DND-41 (cell line): Measurements from ENCODE around the gene AKAP13.

ENCODE experiments used
- ATAC-seq: fragments of 200-7000 bp; cut with Tn5 transposase; 3 replicates; pipeline ENCODE4 v1.9.1; 2021; ENCODE audit warnings: low read depth; ENCODE audit not compliant: insufficient read depth
- DNase-seq: peaks from one replicate; pipeline ENCODE4 v3.0.0-alpha.2; 2020
- H2AFZ ChIP-seq: 2 replicates; pipeline ENCODE4 v1.6.0; 2012; ENCODE audit warnings: low read depth, low read length
- H3K27ac ChIP-seq: 2 replicates; pipeline ENCODE4 v1.5.1; 2012; ENCODE audit warnings: low read length, inconsistent platforms
- H3K27me3 ChIP-seq: fragments of 200-600 bp; sonication (generic); 2 replicates; pipeline ENCODE4 v1.6.0; 2012; ENCODE audit warnings: low read length, mild to moderate bottlenecking, inconsistent platforms; ENCODE audit not compliant: insufficient read depth, poor library complexity
- H3K36me3 ChIP-seq: 2 replicates; pipeline ENCODE4 v1.5.1; 2012; ENCODE audit warnings: low read length, inconsistent platforms; ENCODE audit not compliant: insufficient read depth
- H3K4me1 ChIP-seq: 2 replicates; pipeline ENCODE4 v1.5.1; 2012; ENCODE audit warnings: mild to moderate bottlenecking, low read length; ENCODE audit not compliant: insufficient read depth
- H3K4me2 ChIP-seq: 2 replicates; pipeline ENCODE4 v1.6.0; 2012; ENCODE audit warnings: mild to moderate bottlenecking, moderate library complexity, low read length, inconsistent platforms; ENCODE audit not compliant: insufficient read depth
- H3K4me3 ChIP-seq, 2 experiments: fragments of 200-600 bp in 1 of 2; shearing (Covaris generic) in 1 of 2; 2 replicates each; pipeline ENCODE4 v1.5.1; 2012 to 2016; ENCODE audit warnings: inconsistent platforms in 2 of 2, low read length in 2 of 2, mild to moderate bottlenecking in 2 of 2, low read depth in 1 of 2, moderate library complexity in 1 of 2
- H3K79me2 ChIP-seq: 2 replicates; pipeline ENCODE4 v1.6.0; 2012; ENCODE audit warnings: low read length, inconsistent platforms; ENCODE audit not compliant: insufficient read depth
- H3K9ac ChIP-seq: 2 replicates; pipeline ENCODE4 v1.6.0; 2012; ENCODE audit warnings: low read depth, mild to moderate bottlenecking, inconsistent platforms, low read length, moderate library complexity
- H3K9me3 ChIP-seq: 2 replicates; pipeline ENCODE4 v1.5.1; 2012; ENCODE audit warnings: low read length, moderate library complexity, mild to moderate bottlenecking, inconsistent platforms; ENCODE audit not compliant: insufficient read depth, severe bottlenecking
- H4K20me1 ChIP-seq: 2 replicates; pipeline ENCODE4 v1.6.0; 2012; ENCODE audit warnings: low read length; ENCODE audit not compliant: insufficient read depth
- EZH2 ChIP-seq: IDR thresholded peaks from 3 replicates; pipeline ENCODE4 v1.6.1; 2012; ENCODE audit warnings: borderline replicate concordance, low read depth, mild to moderate bottlenecking, moderate library complexity, low read length, inconsistent platforms; ENCODE audit not compliant: severe bottlenecking
- TF ChIP-seq, protein P1 (sequence below): IDR thresholded peaks from 2 replicates; pipeline ENCODE4 v1.5.1; 2012; ENCODE audit warnings: borderline replicate concordance, low read length, moderate library complexity, mild to moderate bottlenecking; ENCODE audit not compliant: poor library complexity, severe bottlenecking; ENCODE audit errors: extremely low read depth

AKAP13 gene

GRCh38 chr15:85496151-85496550 is 115.7 kb downstream of the AKAP13 start:
- Histone ChIP-seq H3K79me2 (no peaks in the 10 kb centered on the region), H3K9ac (no peak overlapping the region), H4K20me1 (peaks cover 2% of the 10 kb centered on the region; the same call in 1 of the 2 replicates), H3K4me3 (no peak overlapping the region), H3K27ac (no peak overlapping the region), H3K4me2 (no peak overlapping the region), H2AFZ (no peak overlapping the region), H3K36me3 (no peaks in the 10 kb centered on the region), H3K27me3 (no peaks in the 10 kb centered on the region), H3K9me3 (no peaks in the 10 kb centered on the region), H3K4me1 (no peaks in the 10 kb centered on the region)
- DNase-seq, result no peak
- TF ChIP-seq, protein P1, sequence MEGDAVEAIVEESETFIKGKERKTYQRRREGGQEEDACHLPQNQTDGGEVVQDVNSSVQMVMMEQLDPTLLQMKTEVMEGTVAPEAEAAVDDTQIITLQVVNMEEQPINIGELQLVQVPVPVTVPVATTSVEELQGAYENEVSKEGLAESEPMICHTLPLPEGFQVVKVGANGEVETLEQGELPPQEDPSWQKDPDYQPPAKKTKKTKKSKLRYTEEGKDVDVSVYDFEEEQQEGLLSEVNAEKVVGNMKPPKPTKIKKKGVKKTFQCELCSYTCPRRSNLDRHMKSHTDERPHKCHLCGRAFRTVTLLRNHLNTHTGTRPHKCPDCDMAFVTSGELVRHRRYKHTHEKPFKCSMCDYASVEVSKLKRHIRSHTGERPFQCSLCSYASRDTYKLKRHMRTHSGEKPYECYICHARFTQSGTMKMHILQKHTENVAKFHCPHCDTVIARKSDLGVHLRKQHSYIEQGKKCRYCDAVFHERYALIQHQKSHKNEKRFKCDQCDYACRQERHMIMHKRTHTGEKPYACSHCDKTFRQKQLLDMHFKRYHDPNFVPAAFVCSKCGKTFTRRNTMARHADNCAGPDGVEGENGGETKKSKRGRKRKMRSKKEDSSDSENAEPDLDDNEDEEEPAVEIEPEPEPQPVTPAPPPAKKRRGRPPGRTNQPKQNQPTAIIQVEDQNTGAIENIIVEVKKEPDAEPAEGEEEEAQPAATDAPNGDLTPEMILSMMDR, result no peak
- TF ChIP-seq EZH2, result no peak
- ATAC-seq, result no peak

GRCh38 chr15:85496551-85497171 is 116.3 kb downstream of the AKAP13 start:
- Histone ChIP-seq H3K4me2 (no peak overlapping the region), H3K9me3 (no peaks in the 10 kb centered on the region), H3K79me2 (no peaks in the 10 kb centered on the region), H3K36me3 (no peaks in the 10 kb centered on the region), H3K9ac (no peak overlapping the region), H2AFZ (no peak overlapping the region), H3K4me1 (no peaks in the 10 kb centered on the region), H3K27me3 (no peaks in the 10 kb centered on the region), H4K20me1 (peaks cover 2% of the 10 kb centered on the region; the same call in 1 of the 2 replicates), H3K27ac (no peak overlapping the region), H3K4me3 (no peak overlapping the region)
- no peak for TF ChIP-seq EZH2
- TF ChIP-seq, protein P1, result no peak
- no peak for DNase-seq
- ATAC-seq, result no peak

DNA sequence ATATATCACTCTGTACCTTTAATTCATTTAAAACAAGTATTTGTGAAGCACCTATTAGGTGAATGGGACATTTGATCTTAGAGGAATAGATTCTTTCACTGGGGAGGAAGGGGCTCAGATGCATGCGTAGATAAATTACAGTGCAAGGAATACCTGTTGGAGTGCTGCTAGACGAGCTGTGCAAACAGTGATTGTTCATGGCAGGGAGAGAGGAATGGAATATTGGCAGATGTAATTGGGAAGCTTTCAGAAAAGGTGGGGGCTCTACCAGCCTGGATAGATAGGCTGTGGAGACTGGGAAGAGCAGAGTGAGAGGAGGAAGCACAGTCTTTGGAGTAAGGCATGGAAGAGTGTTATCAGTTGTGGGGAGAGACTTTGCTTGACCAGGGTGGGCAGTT is 116.8 kb downstream of the AKAP13 start:
- Histone ChIP-seq H3K36me3 (no peaks in the 10 kb centered on the region), H3K27ac (no peak overlapping the region), H3K9ac (no peak overlapping the region), H3K4me3 (no peak overlapping the region), H2AFZ (no peak overlapping the region), H3K4me1 (no peaks in the 10 kb centered on the region), H3K9me3 (no peaks in the 10 kb centered on the region), H3K4me2 (no peak overlapping the region), H4K20me1 (no peaks in the 10 kb centered on the region), H3K27me3 (no peaks in the 10 kb centered on the region), H3K79me2 (no peaks in the 10 kb centered on the region)
- ATAC-seq (no peak), DNase-seq (no peak)
- no peak for TF ChIP-seq EZH2
- TF ChIP-seq, protein P1, result no peak

- Histone ChIP-seq H4K20me1 (peaks cover 4% of the 10 kb centered on the region; the same call in 1 of the 2 replicates), H2AFZ (no peak overlapping the region), H3K4me3 (no peak overlapping the region), H3K36me3 (no peaks in the 10 kb centered on the region), H3K4me2 (no peak overlapping the region), H3K9me3 (no peaks in the 10 kb centered on the region), H3K79me2 (no peaks in the 10 kb centered on the region), H3K27ac (no peak overlapping the region), H3K9ac (no peak overlapping the region), H3K4me1 (no peaks in the 10 kb centered on the region), H3K27me3 (no peaks in the 10 kb centered on the region)
- TF ChIP-seq, protein P1, result no peak
- TF ChIP-seq EZH2, result no peak
- DNase-seq (no peak), ATAC-seq (no peak)
These were observed 118.1 kb downstream of the AKAP13 start for GRCh38 chr15:85498471-85498870.
